IMR-90 (cell line): ENCODE results near the gene GRM8. TPM values are rescaled to one million over a fixed set of nuclear protein-coding genes. Genes with fewer than 3 reads are reported as not detected.

Experiments used
- ATAC-seq: fragments of 200-7000 bp; cut with Tn5 transposase; 2 replicates; pipeline ENCODE4 v1.9.1; 2020; ENCODE audit warnings: low read depth, mild to moderate bottlenecking, moderate library complexity
- BruUV-seq: library from RNA; stranded (reverse); fragments of 400-500 nt; replicated peaks from 2 replicates; lab custom pipeline; 2021; lab: Mats Ljungman, UMichigan
- CTCF ChIA-PET: fragments of 300-600 bp; formaldehyde crosslinking; extraction: SDS; loops from one replicate; lab custom pipeline; 2021; ENCODE audit warnings: antibody characterized with exemption; lab: Yijun Ruan, JAX
- POLR2A ChIA-PET: fragments of 300-600 bp; sonication (Branson Sonifier 250); formaldehyde crosslinking; loops from one replicate; lab custom pipeline; 2022; ENCODE audit warnings: antibody characterized with exemption; ENCODE audit not compliant: unreplicated experiment; lab: Charles Lee
- DNase-seq: peaks from one replicate; pipeline ENCODE4 v3.0.0; 2013
- H2AFZ ChIP-seq: replicated peaks from 2 replicates; pipeline ENCODE3; 2013; ENCODE audit warnings: low read length, mild to moderate bottlenecking; ENCODE audit not compliant: poor library complexity
- H2AK5ac ChIP-seq: 2 replicates; pipeline ENCODE4 v1.6.1; 2013; ENCODE audit warnings: low read depth, low read length, inconsistent platforms
- H2AK9ac ChIP-seq: replicated peaks from 2 replicates; pipeline ENCODE3; 2013; ENCODE audit warnings: mild to moderate bottlenecking, low read depth, low read length, moderate library complexity; ENCODE audit not compliant: poor library complexity
- H2BK120ac ChIP-seq: 2 replicates; pipeline ENCODE4 v1.6.1; 2013; ENCODE audit warnings: low read depth, low read length, inconsistent platforms
- H2BK15ac ChIP-seq: 3 replicates; pipeline ENCODE4 v1.6.1; 2013; ENCODE audit warnings: low read depth, low read length, inconsistent platforms
- H2BK20ac ChIP-seq: 2 replicates; pipeline ENCODE4 v1.6.1; 2013; ENCODE audit warnings: low read depth, mild to moderate bottlenecking, inconsistent platforms, low read length, moderate library complexity
- H2BK5ac ChIP-seq: 2 replicates; pipeline ENCODE4 v1.6.1; 2013; ENCODE audit warnings: mild to moderate bottlenecking, low read depth, low read length, inconsistent platforms; ENCODE audit not compliant: poor library complexity, severe bottlenecking
- H3K14ac ChIP-seq: replicated peaks from 2 replicates; pipeline ENCODE4 v1.6.1; 2013; ENCODE audit warnings: low read depth, low read length, inconsistent platforms
- H3K18ac ChIP-seq: 2 replicates; pipeline ENCODE4 v1.6.1; 2013; ENCODE audit warnings: low read depth, low read length, control low read depth
- H3K23ac ChIP-seq: 2 replicates; pipeline ENCODE4 v1.6.1; 2013; ENCODE audit warnings: low read depth, low read length, inconsistent platforms
- H3K27ac ChIP-seq: 2 replicates; pipeline ENCODE4 v1.5.1; 2013; ENCODE audit warnings: mild to moderate bottlenecking, control low read depth, low read length; ENCODE audit not compliant: insufficient read depth
- H3K27me3 ChIP-seq: 2 replicates; pipeline ENCODE4 v1.6.1; 2013; ENCODE audit warnings: low read length; ENCODE audit not compliant: control insufficient read depth, insufficient read depth
- H3K36me3 ChIP-seq: 2 replicates; pipeline ENCODE4 v1.6.1; 2013; ENCODE audit warnings: low read length, mixed read lengths; ENCODE audit not compliant: control insufficient read depth, insufficient read depth
- H3K4ac ChIP-seq: 2 replicates; pipeline ENCODE4 v1.6.1; 2013; ENCODE audit warnings: low read depth, low read length, inconsistent platforms
- H3K4me1 ChIP-seq: 2 replicates; pipeline ENCODE4 v1.6.1; 2013; ENCODE audit warnings: low read length, mixed read lengths; ENCODE audit not compliant: control insufficient read depth, insufficient read depth
- H3K4me2 ChIP-seq: 2 replicates; pipeline ENCODE4 v1.6.1; 2013; ENCODE audit warnings: low read depth, mild to moderate bottlenecking, control low read depth, low read length, moderate library complexity
- H3K4me3 ChIP-seq: 2 replicates; pipeline ENCODE4 v1.5.1; 2013; ENCODE audit warnings: low read depth, mild to moderate bottlenecking, control low read depth, low read length, moderate library complexity; ENCODE audit not compliant: insufficient read depth
- H3K56ac ChIP-seq: 2 replicates; pipeline ENCODE4 v1.6.1; 2013; ENCODE audit warnings: low read length, inconsistent platforms; ENCODE audit not compliant: insufficient read depth; ENCODE audit errors: extremely low read depth
- H3K79me1 ChIP-seq, 2 experiments: 2 replicates each; pipeline ENCODE4 v1.6.1; 2013; ENCODE audit warnings: low read length in 2 of 2, inconsistent platforms in 1 of 2, low read depth in 1 of 2
- H3K9ac ChIP-seq: 2 replicates; pipeline ENCODE4 v1.6.1; 2013; ENCODE audit warnings: low read depth, low read length, control low read depth
- H3K9me1 ChIP-seq: 2 replicates; pipeline ENCODE4 v1.6.1; 2013; ENCODE audit warnings: low read length, inconsistent platforms; ENCODE audit not compliant: insufficient read depth
- H3K9me3 ChIP-seq: 2 replicates; pipeline ENCODE4 v1.6.1; 2013; ENCODE audit warnings: low read length; ENCODE audit not compliant: control insufficient read depth, insufficient read depth
- H4K20me1 ChIP-seq: 2 replicates; pipeline ENCODE4 v1.6.1; 2013; ENCODE audit warnings: low read length, inconsistent platforms; ENCODE audit not compliant: insufficient read depth
- H4K5ac ChIP-seq: 2 replicates; pipeline ENCODE4 v1.6.1; 2013; ENCODE audit warnings: mild to moderate bottlenecking, low read depth, low read length, control low read depth
- H4K8ac ChIP-seq, 2 experiments: 2 replicates each; pipeline ENCODE4 v1.6.1; 2013; ENCODE audit warnings: low read depth in 2 of 2, low read length in 2 of 2, control low read depth in 1 of 2, inconsistent platforms in 1 of 2
- H4K91ac ChIP-seq: 2 replicates; pipeline ENCODE4 v1.6.1; 2013; ENCODE audit warnings: low read depth, low read length, inconsistent platforms; ENCODE audit not compliant: insufficient read depth
- BHLHE40 ChIP-seq: fragments of 150-350 bp; IDR thresholded peaks from 2 replicates; pipeline ENCODE4 v1.6.1; 2016; ENCODE audit warnings: mild to moderate bottlenecking, low read depth, low read length
- CHD1 ChIP-seq: IDR thresholded peaks from 2 replicates; pipeline ENCODE4 v1.6.1; 2012; ENCODE audit warnings: low read depth, low read length, improper control_type of control experiment
- MAFK ChIP-seq: IDR thresholded peaks from 2 replicates; pipeline ENCODE4 v1.6.1; 2012; ENCODE audit warnings: low read depth, low read length, improper control_type of control experiment
- MAZ ChIP-seq: IDR thresholded peaks from 2 replicates; pipeline ENCODE4 v1.6.1; 2012; ENCODE audit warnings: low read depth, mild to moderate bottlenecking, low read length, improper control_type of control experiment, moderate library complexity, borderline replicate concordance
- RAD21 ChIP-seq: IDR thresholded peaks from 2 replicates; pipeline ENCODE4 v1.6.1; 2012; ENCODE audit warnings: low read length, improper control_type of control experiment
- RCOR1 ChIP-seq: IDR thresholded peaks from 2 replicates; pipeline ENCODE4 v1.6.1; 2012; ENCODE audit warnings: mild to moderate bottlenecking, low read length, improper control_type of control experiment; ENCODE audit not compliant: insufficient replicate concordance
- SMC3 ChIP-seq: fragments of 150-350 bp; IDR thresholded peaks from 2 replicates; pipeline ENCODE4 v1.6.1; 2016; ENCODE audit warnings: low read depth, mild to moderate bottlenecking, antibody characterized with exemption, low read length, moderate library complexity
- WGBS, 2 experiments: methylation state at CpG; one replicate each; pipeline versions ENCODE4 v1.1.5 to v1.1.7; 2013; ENCODE audit warnings: missing lambda C conversion rate in 2 of 2; ENCODE audit not compliant: insufficient read length in 1 of 2; ENCODE audit errors: extremely low coverage in 2 of 2; 5-methylcytosine and 5-hydroxymethylcytosine counted together
- dilution Hi-C: fragments of 300-500 bp; cut with HindIII; formaldehyde crosslinking; loops from one replicate; pipeline ENCODE4 v1.14.3; 2018; ENCODE audit warnings: low sequenced_read_pairs; ENCODE audit not compliant: unreplicated experiment
- in situ Hi-C: fragments of 300-500 bp; cut with MboI; formaldehyde crosslinking; loops from 3 replicates; pipeline ENCODE4 v1.14.3; 2019; ENCODE audit warnings: low sequenced_read_pairs, inconsistent platforms, mixed read lengths
- intact Hi-C: fragments of 100-400 bp; cut with micrococcal nuclease; formaldehyde crosslinking; loops from 2 replicates; pipeline ENCODE4 v1.10.0; 2022
- polyA plus RNA-seq, 3 experiments: library from polyadenylated mRNA; depleted of rRNA; stranded (reverse); fragments of >200 nt; gene quantifications; 2 replicates each; pipeline ENCODE4 v1.2.3, GENCODE V29; 2012; ENCODE audit warnings: low replicate concordance in 1 of 3
- total RNA-seq: library from RNA; depleted of rRNA; stranded (reverse); fragments of >200 nt; gene quantifications from 2 replicates; pipeline ENCODE4 v1.2.3, GENCODE V29; 2012
- TF ChIP-seq, protein P1 (sequence below): fragments of 150-350 bp; IDR thresholded peaks from 2 replicates; pipeline ENCODE4 v1.6.1; 2016; ENCODE audit warnings: low read depth, mild to moderate bottlenecking, low read length, moderate library complexity, borderline replicate concordance
- TF ChIP-seq, protein P2 (sequence below): conservative IDR thresholded peaks from 2 replicates; pipeline ENCODE4 v1.5.1; 2012; ENCODE audit warnings: mild to moderate bottlenecking, low read depth, low read length, improper control_type of control experiment
- TF ChIP-seq, protein P3 (sequence below): fragments of 150-350 bp; IDR thresholded peaks from 2 replicates; pipeline ENCODE4 v1.6.1; 2017; ENCODE audit warnings: mild to moderate bottlenecking, antibody characterized with exemption, low read length, low read depth

GRM8 gene
- total and polyA plus RNA-seq, 2 of the 4 experiments (the other 2 are of a cell fraction): not detected

DNA sequence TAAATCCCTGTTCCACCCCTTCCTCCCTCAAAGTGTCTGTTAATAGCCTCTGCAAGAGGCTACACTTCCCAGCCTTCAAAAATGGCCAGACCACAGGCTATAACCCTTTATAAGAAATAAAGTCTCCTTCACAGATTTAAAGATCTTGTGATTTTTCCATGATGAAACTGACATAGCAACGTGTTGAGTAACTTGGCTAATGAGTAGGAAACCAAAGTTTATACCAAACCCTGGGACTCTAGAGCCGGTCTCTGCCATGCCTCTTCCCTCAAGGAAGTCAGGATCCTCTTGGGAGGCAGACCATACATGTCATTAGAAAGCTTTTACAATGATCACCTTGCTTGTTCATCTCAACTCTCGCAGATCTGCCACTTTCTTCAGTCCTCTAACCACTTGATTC is 44.4 kb downstream of the GRM8 start:
- Histone ChIP-seq H2AFZ (no peak overlapping the region), H3K4me1 (no peaks in the 10 kb centered on the region), H3K9me1 (no peaks in the 10 kb centered on the region), H3K27ac (no peak overlapping the region), H2AK9ac (no peak overlapping the region), H3K4ac (no peak overlapping the region), H2BK20ac (no peak overlapping the region), H4K20me1 (no peaks in the 10 kb centered on the region), H3K4me2 (no peak overlapping the region), H4K91ac (no peak overlapping the region), H3K23ac (no peak overlapping the region), H3K14ac (no peak overlapping the region), H3K79me1 (no peaks in the 10 kb centered on the region), H3K9me3 (no peaks in the 10 kb centered on the region), H3K36me3 (no peaks in the 10 kb centered on the region), H2BK120ac (no peak overlapping the region), H2BK15ac (no peak overlapping the region), H2AK5ac (no peak overlapping the region), H3K18ac (no peak overlapping the region), H3K9ac (no peak overlapping the region), H3K56ac (no peak overlapping the region), H3K4me3 (no peak overlapping the region), H3K27me3 (no peaks in the 10 kb centered on the region), H4K5ac (no peak overlapping the region), H4K8ac (no peak overlapping the region), H2BK5ac (no peak overlapping the region)
- no TSS peak for BruUV-seq
- 33% methylated on average over 1 of the region's 3 CpGs; no CpG with 5 or more reads in 1 of the 2 experiments for whole genome bisulfite sequencing, 2 experiments
- in situ Hi-C loops (no loop called here), intact Hi-C loops (no loop called here), dilution Hi-C loops (no loop called here)
- POLR2A ChIA-PET: no interaction called here
- DNase-seq (no peak), ATAC-seq (no peak)
- TF ChIP-seq MAFK (no peak), MAZ (no peak), SMC3 (no peak), RCOR1 (no peak), BHLHE40 (no peak), RAD21 (no peak), CHD1 (no peak)
- TF ChIP-seq, protein P1, sequence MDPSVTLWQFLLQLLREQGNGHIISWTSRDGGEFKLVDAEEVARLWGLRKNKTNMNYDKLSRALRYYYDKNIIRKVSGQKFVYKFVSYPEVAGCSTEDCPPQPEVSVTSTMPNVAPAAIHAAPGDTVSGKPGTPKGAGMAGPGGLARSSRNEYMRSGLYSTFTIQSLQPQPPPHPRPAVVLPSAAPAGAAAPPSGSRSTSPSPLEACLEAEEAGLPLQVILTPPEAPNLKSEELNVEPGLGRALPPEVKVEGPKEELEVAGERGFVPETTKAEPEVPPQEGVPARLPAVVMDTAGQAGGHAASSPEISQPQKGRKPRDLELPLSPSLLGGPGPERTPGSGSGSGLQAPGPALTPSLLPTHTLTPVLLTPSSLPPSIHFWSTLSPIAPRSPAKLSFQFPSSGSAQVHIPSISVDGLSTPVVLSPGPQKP: no peak
- TF ChIP-seq, protein P2, sequence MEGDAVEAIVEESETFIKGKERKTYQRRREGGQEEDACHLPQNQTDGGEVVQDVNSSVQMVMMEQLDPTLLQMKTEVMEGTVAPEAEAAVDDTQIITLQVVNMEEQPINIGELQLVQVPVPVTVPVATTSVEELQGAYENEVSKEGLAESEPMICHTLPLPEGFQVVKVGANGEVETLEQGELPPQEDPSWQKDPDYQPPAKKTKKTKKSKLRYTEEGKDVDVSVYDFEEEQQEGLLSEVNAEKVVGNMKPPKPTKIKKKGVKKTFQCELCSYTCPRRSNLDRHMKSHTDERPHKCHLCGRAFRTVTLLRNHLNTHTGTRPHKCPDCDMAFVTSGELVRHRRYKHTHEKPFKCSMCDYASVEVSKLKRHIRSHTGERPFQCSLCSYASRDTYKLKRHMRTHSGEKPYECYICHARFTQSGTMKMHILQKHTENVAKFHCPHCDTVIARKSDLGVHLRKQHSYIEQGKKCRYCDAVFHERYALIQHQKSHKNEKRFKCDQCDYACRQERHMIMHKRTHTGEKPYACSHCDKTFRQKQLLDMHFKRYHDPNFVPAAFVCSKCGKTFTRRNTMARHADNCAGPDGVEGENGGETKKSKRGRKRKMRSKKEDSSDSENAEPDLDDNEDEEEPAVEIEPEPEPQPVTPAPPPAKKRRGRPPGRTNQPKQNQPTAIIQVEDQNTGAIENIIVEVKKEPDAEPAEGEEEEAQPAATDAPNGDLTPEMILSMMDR: no peak
- TF ChIP-seq, protein P3, sequence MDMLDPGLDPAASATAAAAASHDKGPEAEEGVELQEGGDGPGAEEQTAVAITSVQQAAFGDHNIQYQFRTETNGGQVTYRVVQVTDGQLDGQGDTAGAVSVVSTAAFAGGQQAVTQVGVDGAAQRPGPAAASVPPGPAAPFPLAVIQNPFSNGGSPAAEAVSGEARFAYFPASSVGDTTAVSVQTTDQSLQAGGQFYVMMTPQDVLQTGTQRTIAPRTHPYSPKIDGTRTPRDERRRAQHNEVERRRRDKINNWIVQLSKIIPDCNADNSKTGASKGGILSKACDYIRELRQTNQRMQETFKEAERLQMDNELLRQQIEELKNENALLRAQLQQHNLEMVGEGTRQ: no peak
- CTCF ChIA-PET: no interaction called here
